Ecto neural progenitor cell (in vitro differentiated cells): Measurements from ENCODE around the gene DKK2.
"Not testable (repeated sequence)": the region's sequence is repeated elsewhere in the genome, so short reads cannot be mapped to it uniquely, and the experiment has no call there.

Experiments used
- DNase-seq: peaks from one replicate; pipeline ENCODE4 v3.0.0-alpha.2; 2018; ENCODE audit warnings: low spot score

The DKK2 gene

DNA sequence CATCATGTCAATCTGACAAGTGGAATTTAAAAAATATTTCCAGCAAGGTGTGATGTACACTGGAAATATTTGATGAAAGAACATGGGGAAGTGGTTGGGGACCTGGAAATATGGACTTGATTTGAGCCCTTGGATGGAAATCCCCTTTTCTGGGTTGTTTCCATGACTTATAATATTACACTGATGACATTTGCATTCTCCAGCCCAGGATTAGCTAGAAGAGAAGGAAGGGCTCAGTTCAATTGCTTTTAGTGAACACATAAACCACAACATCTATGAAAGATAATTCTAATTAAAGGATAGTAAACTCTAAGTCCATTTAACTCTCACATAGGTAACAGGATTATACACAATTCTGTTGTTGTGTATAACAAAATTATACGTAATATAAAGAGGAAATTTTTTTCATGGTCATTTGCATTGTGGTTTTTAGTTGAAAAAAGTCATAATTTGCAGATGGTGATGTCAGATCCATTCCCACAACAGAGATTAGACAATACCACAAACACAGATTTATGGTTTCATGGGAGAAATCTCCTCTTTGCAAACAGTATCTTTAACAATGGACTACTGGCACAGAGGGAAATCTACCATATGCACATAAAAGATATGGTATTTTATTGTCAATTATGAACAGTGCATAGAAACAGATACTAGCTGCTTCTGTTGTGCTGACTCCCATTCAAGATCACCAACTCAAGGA is 126.5 kb downstream of the DKK2 start:
- no peak for DNase-seq

- DNase-seq: not testable (repeated sequence)
Measured at GRCh38 chr4:106908049-106908448, 128.1 kb downstream of the DKK2 start.

DNA sequence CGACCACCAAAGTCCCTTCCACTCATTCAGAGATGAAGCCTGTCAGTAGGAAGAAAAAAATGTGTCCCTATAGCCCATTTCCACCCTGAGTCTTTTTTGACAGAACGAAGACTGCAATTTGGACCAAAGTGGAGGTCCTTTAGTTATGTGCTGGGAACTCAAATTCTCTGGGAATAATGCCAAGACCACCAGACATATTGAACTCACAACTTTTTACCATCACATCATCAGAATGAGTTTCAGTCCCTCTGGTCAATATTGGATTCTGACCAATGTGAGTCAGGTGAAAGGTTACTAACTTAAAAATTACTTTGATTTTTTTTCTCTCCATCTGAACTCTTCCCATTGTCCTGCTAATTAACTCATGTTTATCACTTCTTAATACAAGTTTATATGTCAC is 128.9 kb downstream of the DKK2 start:
- DNase-seq: no peak

- DNase-seq: no peak
Measured at GRCh38 chr4:106906728-106907127, 129.4 kb downstream of the DKK2 start.

GRCh38 chr4:106898621-106899230 is 137.4 kb downstream of the DKK2 start:
- peak; percentile 47 for DNase-seq

DNA sequence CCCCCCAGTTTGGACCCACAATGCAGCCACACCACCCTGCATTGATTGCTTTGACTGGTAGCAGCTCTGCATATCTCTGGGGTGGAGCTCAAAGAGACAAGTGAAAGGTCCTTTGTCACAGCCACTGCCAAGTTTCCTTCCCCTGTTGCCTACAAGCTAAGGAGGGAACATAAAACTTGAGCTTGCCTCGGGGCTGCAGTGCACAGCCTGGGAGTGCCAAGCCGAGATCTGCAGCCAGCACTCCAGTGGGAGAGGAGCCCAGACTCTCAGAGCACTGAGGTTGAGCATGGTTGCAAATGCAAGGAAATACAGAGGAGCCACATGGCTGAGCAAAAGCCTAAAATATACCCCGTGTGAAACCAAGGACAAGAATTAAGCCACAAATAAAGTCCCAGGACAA is 142.2 kb downstream of the DKK2 start:
- DNase-seq: no peak

DNA sequence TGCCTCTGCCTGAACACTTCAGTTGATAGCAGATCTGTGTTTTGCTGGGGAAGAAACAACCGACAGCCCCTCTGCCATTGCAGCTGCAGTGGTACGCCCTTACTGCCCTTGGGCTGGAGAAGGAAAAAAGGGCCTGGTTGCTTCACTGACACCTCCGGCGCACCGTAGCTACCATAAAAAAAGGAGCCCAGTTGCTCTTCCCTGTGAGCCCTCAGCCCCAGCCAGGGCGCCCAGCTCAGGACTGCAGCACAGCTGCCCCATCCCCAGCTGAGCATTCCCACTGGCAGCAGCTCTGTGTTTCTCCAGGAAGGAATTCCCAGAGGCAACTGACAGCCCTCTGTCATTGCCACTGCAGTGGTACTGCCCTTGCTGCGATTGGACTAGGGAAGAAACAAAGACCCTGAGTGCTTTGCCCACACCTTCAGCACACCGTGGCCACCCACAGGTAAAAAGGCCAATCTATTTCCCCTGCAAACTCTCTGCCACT is 142.7 kb downstream of the DKK2 start:
- peak; percentile 39 for DNase-seq

DNA sequence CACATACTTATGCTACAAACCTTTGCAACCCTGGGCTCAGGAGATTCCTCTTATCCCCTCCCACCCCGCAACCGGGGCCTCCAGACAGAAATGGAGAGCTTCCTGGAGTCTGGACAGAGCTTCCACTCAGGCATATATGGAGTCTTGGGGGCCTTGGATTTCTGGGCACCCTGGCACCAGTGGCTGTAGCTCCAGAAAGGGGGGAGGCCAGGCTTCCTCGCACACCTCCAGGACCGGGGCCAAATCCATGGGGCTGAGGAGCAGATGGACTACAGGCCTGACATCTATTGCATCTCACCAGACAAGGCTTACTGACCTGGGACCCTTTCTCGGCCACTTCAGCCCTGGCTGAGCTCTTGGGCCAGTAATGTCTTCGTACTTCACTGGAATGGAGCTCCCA is 143.3 kb downstream of the DKK2 start:
- no peak for DNase-seq

GRCh38 chr4:106875340-106875739 is 160.8 kb downstream of the DKK2 start:
- no peak for DNase-seq
